GM08714 (cell line): ENCODE data around the gene KIRREL3.

Experiments used
- H3K4me3 ChIP-seq: fragments of 200-500 bp; sonication (Bioruptor generic); 2 replicates; pipeline ENCODE4 v1.5.1; 2014; ENCODE audit warnings: mild to moderate bottlenecking, low read length, inconsistent platforms
- ZNF274 ChIP-seq: IDR thresholded peaks from 2 replicates; pipeline ENCODE4 v1.6.1; 2012; ENCODE audit warnings: mild to moderate bottlenecking, low read depth, low read length

Gene KIRREL3

GRCh38 chr11:126564566-126564965 lies 436.0 kb downstream of the KIRREL3 start:
- no peak overlapping the region for H3K4me3 ChIP-seq
- no peak for TF ChIP-seq ZNF274

- H3K4me3 ChIP-seq: no peak overlapping the region
- no peak for TF ChIP-seq ZNF274
These were observed 439.2 kb downstream of the KIRREL3 start for GRCh38 chr11:126561327-126561893.

GRCh38 chr11:126560221-126560620 lies 440.3 kb downstream of the KIRREL3 start:
- TF ChIP-seq ZNF274: no peak
- H3K4me3 ChIP-seq: no peak overlapping the region

DNA sequence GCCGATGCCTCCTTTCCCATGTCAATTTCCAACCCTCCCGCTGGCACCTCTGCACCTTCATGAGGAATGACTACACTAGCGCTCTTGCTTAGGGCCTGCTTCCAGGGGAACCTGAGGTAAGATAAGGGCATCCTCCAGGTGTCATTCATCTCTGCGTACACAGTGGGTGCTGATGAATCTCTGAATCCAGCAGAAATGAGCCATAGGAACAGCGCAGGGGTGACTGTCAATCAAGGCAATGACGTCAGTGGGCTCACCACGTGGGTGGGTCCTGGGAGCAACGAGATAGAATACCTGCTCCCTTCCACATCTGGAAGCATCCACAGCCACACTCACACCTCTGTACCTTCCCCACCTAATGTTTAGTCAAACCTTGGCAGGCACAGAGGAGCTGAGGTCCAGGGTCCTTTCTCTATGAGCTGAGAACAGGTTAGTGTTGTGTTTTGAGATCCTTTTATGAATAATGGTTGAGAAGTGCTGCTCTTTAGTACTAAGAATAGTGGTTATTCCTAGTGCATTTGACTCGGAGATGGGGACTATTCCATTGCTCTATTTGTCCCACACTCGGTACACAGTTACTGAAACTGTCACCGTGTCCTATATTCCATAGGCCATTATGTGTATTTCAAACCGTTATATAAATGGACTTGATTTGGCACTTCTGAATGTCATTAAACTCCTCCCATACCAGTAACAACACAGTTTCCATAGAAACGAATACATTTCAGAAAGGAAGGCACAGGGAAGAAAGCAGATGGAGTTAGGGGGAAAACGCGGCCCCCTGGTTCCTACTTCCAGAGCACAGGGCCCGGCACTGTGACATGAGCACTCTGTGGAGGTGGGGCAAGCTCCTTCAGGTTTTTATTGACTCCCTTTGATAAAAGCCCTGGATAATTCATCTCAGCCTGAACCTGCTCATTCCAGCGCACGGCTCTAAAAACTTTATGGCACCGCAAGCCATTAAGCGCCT lies 451.7 kb downstream of the KIRREL3 start:
- no peak overlapping the region for H3K4me3 ChIP-seq
- TF ChIP-seq ZNF274: no peak

GRCh38 chr11:126547691-126548090 lies 452.9 kb downstream of the KIRREL3 start:
- no peak overlapping the region for H3K4me3 ChIP-seq
- no peak for TF ChIP-seq ZNF274

GRCh38 chr11:126547161-126547560 lies 453.4 kb downstream of the KIRREL3 start:
- TF ChIP-seq ZNF274: no peak
- no peak overlapping the region for H3K4me3 ChIP-seq

- no peak overlapping the region for H3K4me3 ChIP-seq
- TF ChIP-seq ZNF274: no peak
These were observed 453.9 kb downstream of the KIRREL3 start for GRCh38 chr11:126546694-126547093.

GRCh38 chr11:126546191-126546590 lies 454.4 kb downstream of the KIRREL3 start:
- no peak for TF ChIP-seq ZNF274
- H3K4me3 ChIP-seq: no peak overlapping the region

GRCh38 chr11:126545057-126545555 lies 455.5 kb downstream of the KIRREL3 start:
- H3K4me3 ChIP-seq: no peak overlapping the region
- no peak for TF ChIP-seq ZNF274

DNA sequence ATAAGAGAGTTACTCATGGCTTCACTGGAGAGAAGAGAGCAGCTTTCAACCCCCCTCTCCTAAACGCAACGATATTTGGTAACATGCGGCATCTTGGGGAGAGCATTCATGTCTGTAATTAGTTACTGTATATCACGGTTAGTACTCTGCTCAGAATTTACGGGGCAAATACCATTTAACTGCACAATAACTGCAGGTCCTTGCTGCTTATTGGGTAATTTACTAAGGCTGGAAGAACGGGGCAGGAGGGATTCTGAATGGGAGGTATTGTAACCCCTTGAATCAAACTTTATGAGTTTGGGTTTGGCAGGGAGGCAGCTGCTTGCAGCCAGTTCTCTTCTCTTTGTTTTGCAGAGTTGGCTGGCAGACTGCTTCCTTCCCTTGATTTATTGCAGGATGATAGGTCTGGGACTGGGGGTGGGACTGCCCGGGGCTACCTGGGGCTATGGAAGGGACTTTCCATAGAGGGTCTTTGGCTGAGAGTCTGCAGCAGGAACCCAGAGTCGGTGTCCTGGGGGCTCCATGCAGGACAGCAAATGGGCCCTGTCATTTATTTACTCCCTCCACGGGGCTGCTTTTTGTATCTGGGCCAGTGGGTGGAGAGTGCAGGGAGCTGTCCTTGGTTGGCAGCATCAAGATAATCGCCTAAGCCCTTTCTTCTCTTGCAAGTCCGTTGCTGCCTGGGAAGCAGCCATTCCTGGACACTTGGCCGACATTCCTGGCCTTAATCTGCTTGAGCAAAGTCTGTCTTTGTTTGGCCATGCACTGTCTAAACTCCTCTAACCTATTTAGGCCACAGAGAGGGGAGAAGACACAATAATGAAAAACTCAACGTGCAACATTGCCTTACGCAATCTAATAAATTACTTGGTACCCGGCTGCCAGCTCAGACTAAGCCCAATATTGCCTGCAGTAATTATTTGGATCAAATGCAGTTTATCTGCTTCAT lies 456.2 kb downstream of the KIRREL3 start:
- TF ChIP-seq ZNF274: no peak
- no peak overlapping the region for H3K4me3 ChIP-seq

DNA sequence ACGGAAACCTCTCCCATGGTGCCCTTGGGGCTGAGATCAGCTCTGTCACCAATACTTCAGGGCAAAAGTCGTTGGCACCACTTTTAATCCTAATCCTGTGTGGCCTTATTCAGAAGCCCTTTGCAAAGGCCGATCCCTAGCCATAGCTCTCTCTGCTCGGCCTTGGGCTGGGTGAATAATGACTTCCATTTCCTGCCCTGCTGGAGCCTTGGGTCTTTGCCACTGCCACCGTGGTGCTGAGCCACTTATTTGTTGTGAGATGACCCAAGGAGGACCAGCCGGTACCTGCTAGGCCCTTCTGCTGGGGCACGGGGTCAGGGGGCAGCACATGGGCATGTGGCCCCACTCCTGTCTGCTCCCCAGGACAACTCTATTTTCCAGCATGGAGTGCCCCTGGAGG lies 456.9 kb downstream of the KIRREL3 start:
- no peak for TF ChIP-seq ZNF274
- no peak overlapping the region for H3K4me3 ChIP-seq

- no peak for TF ChIP-seq ZNF274
- no peak overlapping the region for H3K4me3 ChIP-seq
These were observed 458.1 kb downstream of the KIRREL3 start for GRCh38 chr11:126542334-126543015.

GRCh38 chr11:126538071-126538470 lies 462.5 kb downstream of the KIRREL3 start:
- no peak for TF ChIP-seq ZNF274
- H3K4me3 ChIP-seq: no peak overlapping the region
